Common myeloid progenitor, CD34-positive (primary cell): ENCODE results near the gene MITF.

Experiments
- CTCF ChIA-PET: fragments of 350-600 bp; sonication (Branson Sonifier 250); formaldehyde crosslinking; loops from one replicate; lab custom pipeline; 2021; ENCODE audit warnings: antibody characterized with exemption; lab: Charles Lee
- POLR2A ChIA-PET: fragments of 350-600 bp; sonication (Branson Sonifier 250); formaldehyde crosslinking; loops from one replicate; lab custom pipeline; 2021; ENCODE audit warnings: antibody characterized with exemption; lab: Charles Lee
- DNase-seq, 3 donors: peaks; one replicate each; pipeline versions ENCODE4 v3.0.0 to v3.0.0-alpha.2; 2013
- H3K27ac ChIP-seq, 2 experiments: 1 replicate in 1 of 2; 2 replicates in 1 of 2; pipeline ENCODE4 v1.7.0; 2013; ENCODE audit warnings: inconsistent platforms in 2 of 2, low read length in 2 of 2, mild to moderate bottlenecking in 2 of 2, low read depth in 1 of 2, moderate library complexity in 1 of 2; ENCODE audit not compliant: severe bottlenecking in 2 of 2, insufficient read depth in 1 of 2, poor library complexity in 1 of 2
- H3K27me3 ChIP-seq, 5 experiments: replicated peaks in 2 of 5; 1 replicate in 3 of 5; 2 replicates in 2 of 5; pipeline versions ENCODE4 v1.6.1 to v1.7.0; 2013; ENCODE audit warnings: low read length in 4 of 5, mild to moderate bottlenecking in 2 of 5, moderate library complexity in 2 of 5, inconsistent platforms in 1 of 5; ENCODE audit not compliant: insufficient read depth in 5 of 5, control insufficient read depth in 4 of 5
- H3K36me3 ChIP-seq, 4 experiments: 1 replicate in 2 of 4; 2 replicates in 2 of 4; pipeline versions ENCODE4 v1.6.1 to v1.7.0; 2013; ENCODE audit warnings: low read length in 3 of 4, control low read depth in 1 of 4, mild to moderate bottlenecking in 1 of 4; ENCODE audit not compliant: control insufficient read depth in 4 of 4, insufficient read depth in 4 of 4
- H3K4me1 ChIP-seq, 4 experiments: 1 replicate in 3 of 4; 2 replicates in 1 of 4; pipeline versions ENCODE4 v1.6.1 to v1.7.1; 2013; ENCODE audit warnings: low read length in 3 of 4, mild to moderate bottlenecking in 3 of 4, control low read depth in 1 of 4, inconsistent platforms in 1 of 4, moderate library complexity in 1 of 4; ENCODE audit not compliant: control insufficient read depth in 4 of 4, insufficient read depth in 4 of 4; ENCODE audit errors: control extremely low read depth in 1 of 4
- H3K4me3 ChIP-seq, 7 experiments: 1 replicate in 4 of 7; 2 replicates in 3 of 7; pipeline versions ENCODE4 v1.5.1 to v1.7.0; 2013; ENCODE audit warnings: mild to moderate bottlenecking in 7 of 7, low read length in 6 of 7, moderate library complexity in 6 of 7, inconsistent platforms in 2 of 7, low read depth in 2 of 7, control low read depth in 1 of 7; ENCODE audit not compliant: insufficient read depth in 4 of 7, control insufficient read depth in 1 of 7; ENCODE audit errors: extremely low read depth in 1 of 7
- H3K9me3 ChIP-seq, 5 experiments: 1 replicate in 4 of 5; 2 replicates in 1 of 5; pipeline versions ENCODE4 v1.6.1 to v1.7.1; 2013; ENCODE audit warnings: low read length in 4 of 5, mild to moderate bottlenecking in 2 of 5, inconsistent platforms in 1 of 5, low read depth in 1 of 5, moderate library complexity in 1 of 5; ENCODE audit not compliant: control insufficient read depth in 4 of 5, insufficient read depth in 2 of 5; ENCODE audit errors: control extremely low read depth in 1 of 5
- WGBS: methylation state at CpG from one replicate; pipeline ENCODE4 v1.1.5; 2013; ENCODE audit not compliant: insufficient coverage; 5-methylcytosine and 5-hydroxymethylcytosine counted together

The MITF gene

DNA sequence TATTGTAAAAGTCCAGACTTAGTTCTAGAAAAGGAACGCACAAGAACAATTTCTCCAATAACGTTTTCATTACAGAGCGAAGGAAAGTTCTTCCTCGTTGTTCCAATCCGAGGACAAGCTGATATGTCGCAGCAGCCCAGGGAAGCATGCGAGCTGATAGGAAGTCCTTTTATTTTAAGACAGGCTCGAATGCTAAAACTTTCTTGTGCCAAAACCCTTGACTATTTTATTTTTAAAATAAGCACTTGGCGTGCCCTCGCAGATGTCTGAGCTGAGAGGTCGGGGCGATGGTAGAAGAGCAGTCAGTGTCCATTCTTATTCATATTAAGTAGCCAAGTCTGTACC lies 433 bp upstream of the MITF start:
- ChIA-PET POLR2A (interaction anchor here (0.6 kb wide), 1 partner anchor 141 kb away, joined by 3 read pairs; no protein-coding TSS in a partner anchor), CTCF (interaction anchor here (0.6 to 1.4 kb wide), 4 partner anchors 9 to 551 kb away, joined by 3 to 5 read pairs (median 4); no protein-coding TSS in a partner anchor)
- Histone ChIP-seq H3K4me1 (peaks cover 9 to 22% (median 18%) of the 10 kb centered on the region in 4 experiments), H3K27me3 (peaks cover 0 to 24% (median 15%) of the 10 kb centered on the region in 5 experiments), H3K36me3 (no peaks in the 10 kb centered on the region), H3K27ac (peak overlapping the region in 1 of 2 experiments; percentile 50), H3K9me3 (peaks cover 0 to 3% (median 0%) of the 10 kb centered on the region in 5 experiments), H3K4me3 (peak overlapping the region; percentile 44 to 91 (median 81))
- WGBS, result under 1% methylated on average over 12 of the region's 12 CpGs
- DNase-seq, result peak in 1 of 3 donors; percentile 8

DNA sequence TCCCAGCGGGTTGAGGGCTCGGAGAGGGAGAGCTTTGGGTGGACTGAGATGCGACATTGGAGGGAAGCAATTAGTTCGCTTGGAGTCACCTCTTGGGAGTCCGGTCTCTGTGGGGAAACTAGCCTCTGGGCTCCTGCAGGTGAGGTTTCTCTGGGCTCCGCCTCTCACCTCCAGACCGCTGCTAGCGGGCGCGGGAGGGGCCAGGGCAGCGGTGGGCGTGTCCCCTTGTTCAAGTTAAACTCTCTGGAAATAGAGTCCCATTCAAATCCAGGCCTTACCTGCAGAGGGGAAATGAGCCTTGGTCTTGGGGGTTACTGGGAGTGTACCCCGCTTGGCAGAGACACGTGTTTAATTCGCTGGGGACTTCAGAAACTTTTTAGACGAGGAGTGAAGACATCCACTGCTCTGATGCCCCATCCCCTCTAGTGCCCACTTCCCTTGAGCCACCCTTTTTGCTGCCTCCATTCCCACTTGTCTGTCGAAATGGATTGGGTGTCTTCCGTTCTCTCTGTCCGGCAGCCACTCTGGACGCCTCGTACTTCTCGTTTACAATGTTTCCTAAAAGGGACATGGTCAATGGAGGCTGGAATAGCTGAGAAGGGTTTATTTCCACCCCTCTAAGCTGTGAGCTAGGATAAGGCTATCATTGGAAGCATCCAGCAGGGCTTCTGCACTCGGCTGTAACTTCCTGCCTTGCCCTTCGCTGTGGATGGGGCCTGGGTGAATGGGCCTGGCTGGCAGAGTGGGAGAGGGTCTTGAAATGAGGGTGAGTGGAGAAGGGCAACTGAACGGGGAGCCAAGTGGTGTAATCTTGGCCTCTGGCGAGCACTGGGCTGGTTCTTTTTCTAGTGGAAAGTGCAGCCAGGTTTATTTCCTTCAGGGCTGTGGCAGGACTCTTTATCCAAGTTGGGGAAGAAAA lies 1.1 kb downstream of the MITF start:
- H3K4me1 ChIP-seq, result peaks cover 9 to 22% (median 18%) of the 10 kb centered on the region in 4 experiments
- 25% methylated on average over 20 of the region's 26 CpGs for WGBS
- H3K36me3 ChIP-seq, result no peaks in the 10 kb centered on the region
- H3K4me3 ChIP-seq, result peak overlapping the region; percentile 44 to 91 (median 81)
- POLR2A ChIA-PET, result no interaction called here
- H3K9me3 ChIP-seq, result peaks cover 0 to 3% (median 0%) of the 10 kb centered on the region in 5 experiments
- H3K27ac ChIP-seq, result no peak overlapping the region
- peaks cover 0 to 21% (median 15%) of the 10 kb centered on the region in 5 experiments for H3K27me3 ChIP-seq
- DNase-seq, result peak in 1 of 3 donors; percentile 28
- CTCF ChIA-PET, result interaction anchor here (1.2 kb wide), 1 partner anchor 11 kb away, joined by 3 read pairs; no protein-coding TSS in a partner anchor

DNA sequence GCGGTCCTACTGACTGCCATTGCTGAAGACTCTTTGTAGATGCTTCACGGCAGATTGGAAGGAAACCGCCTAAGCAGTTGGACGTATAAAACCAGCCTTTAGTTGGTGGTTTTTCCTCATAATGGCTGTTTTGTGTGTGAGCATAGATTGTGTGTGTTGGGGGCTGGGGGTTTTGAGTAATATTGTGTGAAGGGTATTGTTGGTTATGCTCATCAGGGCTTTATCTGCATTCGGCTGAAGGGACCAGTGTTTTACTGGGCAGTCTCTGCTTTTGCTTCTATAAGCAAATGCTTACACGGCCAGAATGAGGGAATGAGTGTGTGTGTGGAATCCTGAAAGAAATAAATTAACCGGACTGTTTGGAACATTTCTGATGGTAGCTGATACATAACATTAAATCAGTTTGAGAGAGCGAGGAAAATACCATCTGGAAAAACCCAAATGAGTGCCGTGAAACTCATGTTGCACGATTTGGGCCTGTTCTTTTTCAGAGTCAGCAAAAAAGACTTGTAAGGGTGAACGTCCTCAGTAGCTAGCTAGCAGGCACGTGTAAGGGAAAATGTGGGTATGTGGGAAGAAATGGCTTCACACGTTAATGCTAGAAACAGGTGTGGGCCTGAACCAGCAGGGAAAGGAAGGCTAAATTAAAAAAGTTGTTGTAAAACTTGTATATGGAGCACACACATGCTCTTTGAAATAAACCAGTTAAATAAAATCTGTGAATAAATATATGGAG lies 1.9 kb downstream of the MITF start:
- 98% methylated on average over 13 of the region's 13 CpGs for WGBS
- Histone ChIP-seq H3K4me3 (no peak overlapping the region), H3K27ac (no peak overlapping the region), H3K27me3 (peaks cover 0 to 17% (median 13%) of the 10 kb centered on the region in 5 experiments), H3K9me3 (no peaks in the 10 kb centered on the region), H3K36me3 (no peaks in the 10 kb centered on the region), H3K4me1 (peaks cover 9 to 22% (median 18%) of the 10 kb centered on the region in 4 experiments)
- POLR2A ChIA-PET, result no interaction called here
- DNase-seq, result no peak
- CTCF ChIA-PET, result no interaction called here

DNA sequence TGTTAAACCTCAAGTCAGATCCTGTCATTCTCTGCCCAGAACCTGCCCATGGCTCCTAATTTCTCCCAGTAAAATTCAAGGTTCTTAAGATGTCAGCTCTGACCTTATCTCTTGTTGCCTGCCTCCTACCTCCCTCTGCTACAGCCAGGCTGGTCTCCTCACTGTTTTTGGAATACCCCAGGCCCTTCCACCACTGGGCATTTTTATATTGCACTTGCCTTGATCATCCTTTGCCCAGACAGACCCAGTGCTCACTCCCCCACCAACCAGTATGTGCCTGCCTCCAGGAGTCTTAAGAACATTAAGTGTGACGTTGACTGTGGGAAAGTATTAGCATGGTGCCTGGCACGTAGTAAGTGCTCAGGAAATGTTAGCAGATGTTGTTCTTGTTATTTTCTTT lies 3.1 kb downstream of the MITF start:
- POLR2A ChIA-PET, result no interaction called here

DNA sequence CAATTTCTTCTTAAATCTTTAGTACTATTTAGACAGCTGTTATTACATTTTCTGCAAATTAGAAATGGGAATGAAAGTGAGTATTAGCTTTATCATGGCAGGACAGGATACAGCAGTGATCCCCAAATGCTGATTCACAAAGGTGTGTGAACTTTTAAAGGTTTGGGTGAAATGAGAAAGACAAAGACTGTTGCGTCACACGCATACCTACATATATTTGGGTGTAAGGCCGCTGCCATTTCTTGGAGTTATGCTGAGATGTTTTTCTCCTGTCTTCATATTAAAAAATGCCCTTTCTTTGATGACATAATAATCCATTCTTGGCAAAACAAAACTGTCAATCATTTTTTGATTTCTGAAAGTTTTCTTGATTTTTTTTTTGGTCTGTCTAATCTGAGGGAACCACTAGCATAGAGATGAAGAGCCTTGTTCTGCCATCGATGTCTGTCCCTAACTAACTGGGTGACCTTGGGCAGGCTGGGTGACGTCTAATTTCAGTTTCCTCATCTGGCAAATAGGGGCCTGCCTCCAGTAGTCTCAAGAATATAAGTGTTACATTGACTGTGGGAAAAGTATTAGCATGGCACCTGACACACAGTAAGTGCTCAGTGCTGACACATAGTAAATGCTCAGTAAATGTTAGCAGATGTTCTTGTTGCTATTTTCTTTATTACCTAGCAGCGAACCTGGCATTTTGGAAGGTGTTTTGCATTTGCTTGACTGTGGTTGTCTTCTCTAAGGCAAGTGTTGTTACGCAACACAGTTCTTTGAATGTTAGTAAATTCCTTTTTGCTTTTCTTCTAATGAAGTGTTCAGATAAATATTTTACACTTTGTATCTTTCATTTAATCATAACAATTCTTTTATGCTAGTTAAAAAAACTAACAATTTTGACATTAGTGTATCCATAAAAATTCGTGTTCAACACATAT lies 5.0 kb downstream of the MITF start:
- no peak for DNase-seq
- POLR2A ChIA-PET, result interaction anchor here (0.6 kb wide), 1 partner anchor 35 kb away, joined by 3 read pairs; no protein-coding TSS in a partner anchor
- no peak overlapping the region for H3K27ac ChIP-seq
- peaks cover 3 to 32% (median 18%) of the 10 kb centered on the region in 4 experiments for H3K4me1 ChIP-seq
- no peaks in the 10 kb centered on the region for H3K9me3 ChIP-seq
- H3K27me3 ChIP-seq, result peaks cover 0 to 17% (median 8%) of the 10 kb centered on the region in 5 experiments
- H3K36me3 ChIP-seq, result no peaks in the 10 kb centered on the region
- WGBS, result 91% methylated on average over 4 of the region's 8 CpGs
- CTCF ChIA-PET, result no interaction called here
- H3K4me3 ChIP-seq, result no peak overlapping the region

More for the DNA sequence above, 3.1 kb downstream of the MITF start:
- peaks cover 9 to 24% (median 18%) of the 10 kb centered on the region in 4 experiments for H3K4me1 ChIP-seq
- no CpG with 5 or more reads among the region's 2 CpGs for WGBS
- DNase-seq, result no peak
- CTCF ChIA-PET, result no interaction called here
- no peak overlapping the region for H3K27ac ChIP-seq
- peaks cover 0 to 17% (median 13%) of the 10 kb centered on the region in 5 experiments for H3K27me3 ChIP-seq
- H3K4me3 ChIP-seq, result no peak overlapping the region
- H3K36me3 ChIP-seq, result no peaks in the 10 kb centered on the region
- H3K9me3 ChIP-seq, result no peaks in the 10 kb centered on the region

DNA sequence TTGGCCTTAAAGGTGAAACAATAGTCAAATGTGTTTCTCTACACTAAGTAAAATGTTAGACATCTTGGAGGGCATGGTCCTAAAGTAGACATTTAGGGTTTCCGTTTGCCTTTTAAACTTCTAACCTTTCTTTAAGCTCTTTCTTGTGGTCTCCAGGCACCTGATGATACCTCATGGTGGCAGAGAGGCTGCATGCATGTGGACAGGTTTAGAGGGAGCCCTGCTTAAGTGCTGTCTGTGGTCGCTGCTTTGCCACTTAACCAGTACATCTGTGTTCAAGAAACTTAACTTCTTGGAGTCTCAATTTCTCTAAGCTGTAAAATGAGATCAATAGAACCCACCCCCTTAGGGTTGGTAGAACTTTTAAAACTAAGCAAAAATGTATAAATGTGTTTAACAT lies 6.2 kb downstream of the MITF start:
- POLR2A ChIA-PET, result interaction anchor here (0.5 kb wide), 1 partner anchor 13 kb away, joined by 5 read pairs; no protein-coding TSS in a partner anchor

More for the DNA sequence above, 6.2 kb downstream of the MITF start:
- DNase-seq, result no peak
- Histone ChIP-seq H3K27me3 (peaks cover 0 to 13% (median 2%) of the 10 kb centered on the region in 5 experiments), H3K27ac (no peak overlapping the region), H3K36me3 (no peaks in the 10 kb centered on the region), H3K9me3 (no peaks in the 10 kb centered on the region), H3K4me3 (no peak overlapping the region), H3K4me1 (peaks cover 0 to 22% (median 8%) of the 10 kb centered on the region in 4 experiments)
- 100% methylated on average over 2 of the region's 2 CpGs for WGBS
- CTCF ChIA-PET, result no interaction called here
